Occipital lobe (tissue), 2 donors: ENCODE measurements around the gene RRBP1. TPM values are rescaled to one million over a fixed set of nuclear protein-coding genes. Genes with fewer than 3 reads are reported as not detected.

ENCODE experiments used
- DNase-seq: peaks from one replicate; lab custom pipeline; 2025; lab: John Stamatoyannopoulos, UW
- total RNA-seq: library from RNA; depleted of rRNA; stranded (reverse); fragments of >200 nt; gene quantifications from one replicate; pipeline ENCODE4 v1.2.3, GENCODE V29; 2014

The RRBP1 gene
- total RNA-seq, 1 donor from 2014 or later = 5.6 TPM

DNA sequence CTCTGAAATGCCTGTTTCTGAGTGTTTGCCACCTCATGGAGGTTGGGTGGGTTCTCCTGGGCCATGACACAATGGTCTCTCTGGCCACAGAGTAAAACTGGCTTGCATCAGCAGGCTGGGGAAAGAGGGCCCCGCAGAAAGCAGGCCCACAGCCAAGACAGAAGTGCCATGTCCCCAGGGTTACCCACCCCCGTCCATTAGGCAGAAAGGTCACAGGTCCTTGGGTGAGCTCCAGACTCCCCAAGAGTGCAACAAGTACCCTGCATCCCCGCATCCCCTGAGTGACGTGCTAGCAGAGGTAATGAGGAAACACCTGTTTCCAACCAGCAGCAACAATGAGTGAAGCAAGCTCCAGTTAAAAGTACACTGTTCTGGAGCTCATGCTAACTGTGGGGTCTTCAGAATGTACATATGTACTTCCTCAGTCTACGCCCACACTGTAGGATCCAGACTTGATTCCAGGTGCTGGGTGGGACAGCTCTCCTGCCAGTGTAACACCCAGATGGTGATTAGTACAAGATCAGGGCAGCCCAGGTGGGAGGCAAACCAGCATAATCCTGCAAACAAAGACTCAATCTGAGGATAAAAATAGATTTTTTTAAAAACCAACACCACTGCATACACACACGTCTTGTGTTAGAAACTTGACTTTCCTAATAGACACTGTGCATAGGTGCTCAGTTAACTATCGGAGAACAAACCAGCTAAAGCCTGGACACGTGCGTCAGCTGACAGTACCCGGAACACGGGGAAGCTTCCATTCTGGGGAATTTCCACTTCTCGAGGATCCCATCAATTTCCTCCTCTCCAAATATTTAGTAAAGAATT, 31.5 kb downstream of the RRBP1 start:
- DNase-seq = no peak

DNA sequence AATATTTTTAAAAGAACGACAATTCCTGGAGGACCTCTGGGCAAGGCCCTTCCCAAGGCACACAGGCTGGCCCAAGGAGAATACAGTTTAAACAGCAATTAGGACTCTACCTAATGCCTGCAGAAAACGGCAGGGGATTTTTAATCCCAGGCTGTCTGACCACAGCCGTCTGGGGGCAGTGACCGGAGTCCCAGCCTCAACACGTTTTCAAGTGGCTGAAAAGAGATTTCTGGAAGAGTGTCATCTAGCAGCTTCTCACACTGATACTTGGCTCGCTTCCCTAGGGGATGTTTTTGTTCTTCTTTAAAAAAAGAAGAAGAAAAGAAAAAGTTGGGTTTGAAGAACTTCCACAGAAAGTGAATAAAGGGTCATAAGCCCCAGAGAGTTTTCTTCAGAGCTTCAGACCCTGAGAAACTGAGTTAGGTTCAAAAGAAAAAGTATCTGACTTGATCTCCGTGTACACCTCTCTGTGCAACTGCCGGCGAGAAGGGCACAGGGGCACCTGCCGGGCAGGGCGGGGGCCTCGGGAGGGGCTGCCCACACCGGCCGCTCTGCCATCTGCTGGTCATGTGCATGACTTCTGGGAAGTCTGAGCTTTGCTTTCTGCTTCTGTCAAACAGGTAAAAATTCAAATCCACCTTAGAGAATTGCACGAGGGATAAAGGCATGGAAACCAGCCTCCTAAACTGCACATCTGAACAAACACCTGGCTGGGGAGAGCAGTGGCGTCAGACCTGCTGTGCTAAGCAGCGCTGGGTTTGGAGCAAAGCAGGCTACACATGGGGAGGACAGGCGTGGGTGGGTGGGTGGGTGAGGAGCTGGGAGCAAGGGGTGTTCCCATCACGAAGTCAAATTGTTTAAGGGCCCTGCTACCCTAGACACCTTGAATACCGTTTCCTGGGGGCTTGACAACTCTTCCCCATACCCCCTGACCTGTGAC, 33.0 kb downstream of the RRBP1 start:
- DNase-seq = no peak

DNA sequence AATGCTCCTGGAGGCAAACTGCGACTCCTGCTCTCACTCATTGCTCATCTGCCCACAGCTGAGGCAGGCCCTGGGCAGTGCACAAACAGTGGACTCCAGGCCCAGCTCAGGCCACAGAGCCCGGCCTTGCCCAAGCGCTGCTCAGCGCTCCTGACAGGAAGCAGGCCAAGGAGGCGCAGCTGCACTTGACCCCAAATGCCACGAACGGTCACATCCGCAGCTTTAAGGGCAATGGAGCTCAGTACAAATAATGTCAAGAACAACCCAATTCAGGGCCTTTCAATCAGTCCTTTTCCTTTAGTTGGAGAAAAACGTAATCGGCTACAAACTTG, 33.8 kb downstream of the RRBP1 start:
- DNase-seq = no peak

DNA sequence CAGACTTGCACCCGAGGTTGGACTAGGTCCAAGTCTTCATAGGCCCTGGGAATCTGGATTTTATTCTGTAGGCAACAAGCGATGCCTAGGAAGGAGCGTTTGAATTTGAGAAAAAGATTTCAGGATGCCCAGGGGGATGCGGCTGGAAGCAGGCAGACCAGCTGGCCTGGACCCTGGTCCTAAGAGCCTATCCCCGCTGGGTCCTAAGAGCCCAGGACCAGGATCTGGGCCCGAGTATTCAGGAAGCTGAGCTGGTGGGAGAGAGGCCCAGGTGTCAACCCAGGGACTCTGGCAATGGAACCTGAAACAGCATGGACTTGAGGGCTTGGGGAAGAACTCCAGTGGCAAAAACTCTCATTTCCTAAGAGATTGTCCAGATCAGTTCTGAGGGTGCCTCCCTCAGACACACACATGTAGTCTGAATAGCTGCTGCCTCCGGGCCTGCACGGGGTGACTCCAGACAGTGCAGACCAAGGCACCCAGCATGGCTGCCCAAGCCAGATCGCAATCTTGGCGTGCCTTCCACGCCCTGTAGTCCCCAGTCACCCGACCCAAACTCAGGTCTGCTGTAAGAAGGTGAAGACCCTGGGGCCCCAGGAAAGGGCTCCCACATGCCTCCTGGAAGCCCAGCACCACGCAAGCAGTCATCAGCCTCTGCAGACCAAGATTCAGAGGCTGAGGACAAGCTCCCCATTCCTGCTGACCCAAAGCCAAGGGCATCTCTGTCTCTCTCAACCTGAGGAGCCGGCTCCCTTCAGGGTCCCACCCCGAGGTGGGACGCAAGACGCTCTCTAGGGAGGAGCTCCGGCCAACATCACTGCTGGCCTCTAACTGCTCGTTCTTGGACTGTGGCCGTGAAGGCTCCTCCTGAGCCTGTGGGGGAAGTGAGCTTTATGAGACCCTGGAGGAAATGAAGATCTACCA, 34.4 kb downstream of the RRBP1 start:
- DNase-seq = no peak

DNA sequence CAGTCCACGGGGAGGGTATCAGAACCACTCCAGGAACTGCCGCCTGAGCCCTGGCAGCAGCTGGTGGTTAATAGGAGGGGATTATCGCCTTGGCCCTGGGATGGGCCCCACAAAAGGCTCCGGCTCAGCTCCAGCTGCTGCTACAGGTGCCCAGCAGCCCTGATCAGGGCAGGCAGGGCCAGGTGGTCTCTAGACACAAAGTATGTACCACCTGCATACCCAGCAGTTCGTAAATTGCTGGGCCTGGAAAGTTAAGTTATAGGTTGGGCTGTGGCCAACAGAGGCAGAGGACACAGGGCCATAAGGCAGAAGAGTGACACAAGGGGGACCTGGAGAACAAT, 35.1 kb downstream of the RRBP1 start:
- no peak for DNase-seq

DNA sequence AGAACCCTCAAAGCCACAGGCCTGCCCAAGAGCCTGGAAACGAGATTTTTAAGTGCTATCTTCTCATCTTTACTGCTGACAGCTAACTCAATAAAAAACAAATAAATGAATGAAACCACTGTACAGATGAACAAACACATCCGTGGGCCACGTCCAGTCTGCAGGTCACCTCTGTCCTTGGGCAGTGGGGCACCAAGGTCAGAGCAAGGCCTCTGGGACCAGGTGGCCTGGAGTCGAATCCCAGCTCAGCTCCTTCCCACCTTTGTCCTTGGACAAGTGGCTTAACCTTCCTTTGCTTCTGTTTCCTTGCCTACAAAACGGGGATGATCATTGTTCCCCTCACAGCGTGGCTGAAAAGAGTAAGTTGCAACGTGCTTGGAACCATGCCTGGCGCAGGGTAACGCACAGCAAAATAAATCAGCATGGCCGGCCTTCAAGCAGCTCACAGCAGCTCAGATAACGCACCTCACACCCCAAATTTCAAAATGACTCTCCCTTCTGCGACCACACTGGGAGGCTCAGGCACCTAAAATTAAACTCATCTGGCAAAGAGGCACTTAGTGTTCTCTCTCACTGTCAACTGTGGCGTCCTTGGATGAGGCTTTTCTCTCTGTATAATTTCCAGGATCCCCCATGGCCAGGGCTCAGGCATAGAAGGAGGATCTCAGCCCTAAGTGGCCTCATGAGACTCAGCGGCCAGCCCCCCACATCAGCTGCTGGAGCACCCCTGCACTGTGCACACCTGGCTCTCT, 35.7 kb downstream of the RRBP1 start:
- DNase-seq = no peak

DNA sequence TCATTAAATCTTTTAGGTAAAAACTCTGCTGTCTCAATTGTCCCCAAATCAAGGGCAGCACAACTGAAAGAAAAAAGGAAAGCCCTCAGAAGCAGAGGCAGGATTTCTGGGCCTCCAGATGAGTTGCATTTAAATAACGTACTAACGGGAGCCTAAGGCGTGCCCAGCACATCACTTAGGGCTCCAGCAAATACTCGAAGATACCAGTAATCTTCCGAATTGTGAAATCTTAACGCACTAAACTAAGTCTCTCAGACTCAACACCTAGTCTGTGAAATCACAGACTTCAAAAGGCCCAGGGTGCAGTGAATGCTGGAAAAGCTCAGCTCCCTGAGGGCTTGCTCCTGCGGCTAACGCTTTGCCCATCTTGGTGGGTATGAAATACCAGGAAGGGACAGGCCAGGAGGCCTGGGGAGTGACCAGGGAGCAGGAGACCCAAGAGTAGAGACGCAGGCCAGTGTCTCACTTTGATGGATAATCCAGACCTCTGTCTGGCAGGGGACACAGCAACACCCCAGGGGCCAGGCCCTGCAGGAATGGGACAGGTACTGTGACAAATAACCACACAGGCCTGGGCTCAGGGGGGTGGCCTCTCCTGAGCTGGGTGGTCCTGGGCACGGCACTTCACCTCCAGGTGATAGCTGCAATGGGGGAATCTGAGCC, 36.4 kb downstream of the RRBP1 start:
- no peak for DNase-seq

DNA sequence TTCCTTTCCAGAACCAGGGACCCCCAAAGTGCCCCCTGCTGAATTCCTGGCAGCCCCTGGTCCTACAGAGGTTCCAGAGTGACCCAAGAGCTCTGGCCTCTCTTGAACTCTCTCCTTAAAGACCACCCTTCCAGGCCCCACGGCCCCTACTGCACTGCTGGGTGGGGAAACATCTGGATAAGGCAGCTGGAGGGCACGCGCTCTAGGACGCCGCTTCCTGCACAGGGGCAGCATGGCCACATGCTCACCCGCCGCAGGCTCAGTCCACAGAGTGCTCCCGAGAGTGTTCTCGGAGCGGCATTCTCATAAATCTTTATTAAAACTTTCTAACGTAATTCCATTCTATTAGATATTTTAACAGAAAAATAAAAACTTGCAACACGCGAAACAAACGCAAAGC, 37.0 kb downstream of the RRBP1 start:
- DNase-seq = no peak

DNA sequence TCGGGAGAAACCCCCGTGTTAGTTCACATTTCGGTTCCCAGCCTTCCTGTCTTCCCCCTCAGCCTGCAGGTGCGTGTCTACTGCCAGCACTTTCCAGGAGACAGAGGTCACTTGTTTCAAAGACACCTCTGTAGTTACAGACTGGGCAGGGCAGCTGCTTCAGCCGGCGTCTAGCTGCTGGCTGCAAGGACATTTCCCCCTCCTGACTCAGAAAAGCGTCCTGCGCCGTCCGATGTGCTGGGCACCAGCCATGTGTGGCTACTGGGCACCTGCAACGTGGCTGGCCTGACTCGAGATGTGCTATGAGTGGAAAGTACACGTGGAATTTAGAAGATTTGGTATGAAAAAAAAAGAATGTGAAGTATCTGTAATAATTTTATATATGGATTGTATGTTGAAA, 37.6 kb downstream of the RRBP1 start:
- DNase-seq = no peak

DNA sequence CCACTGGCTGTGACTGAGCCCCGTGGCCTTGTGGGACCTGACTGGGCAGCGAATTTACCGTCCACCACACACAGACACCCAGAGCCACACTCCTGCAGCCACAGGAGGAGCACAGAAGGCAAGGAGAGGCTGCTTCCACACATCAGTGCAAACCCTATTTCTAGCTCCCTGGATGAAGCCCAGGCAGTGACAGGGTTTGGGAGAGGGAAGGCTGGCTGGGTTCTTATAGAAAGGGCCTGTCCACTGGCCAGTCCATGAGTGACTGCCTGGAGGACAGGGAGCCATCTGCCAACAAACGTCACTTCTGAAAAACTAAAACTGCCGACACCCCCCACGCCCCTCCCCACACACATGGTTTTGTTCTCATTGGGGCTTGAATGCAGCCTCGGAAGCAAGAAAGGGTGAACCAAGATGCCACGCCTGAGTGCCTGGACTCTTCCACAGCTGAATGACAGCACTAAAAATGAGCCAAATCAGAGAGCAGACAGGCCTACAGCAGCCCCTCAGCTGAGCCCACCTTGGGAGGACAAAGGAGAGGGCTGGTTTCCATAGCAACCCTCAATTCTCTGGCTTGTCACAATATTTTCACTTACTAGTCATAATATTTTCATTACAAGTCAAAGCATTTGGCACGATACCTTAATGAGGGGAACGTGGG, 38.4 kb downstream of the RRBP1 start:
- DNase-seq = no peak

DNA sequence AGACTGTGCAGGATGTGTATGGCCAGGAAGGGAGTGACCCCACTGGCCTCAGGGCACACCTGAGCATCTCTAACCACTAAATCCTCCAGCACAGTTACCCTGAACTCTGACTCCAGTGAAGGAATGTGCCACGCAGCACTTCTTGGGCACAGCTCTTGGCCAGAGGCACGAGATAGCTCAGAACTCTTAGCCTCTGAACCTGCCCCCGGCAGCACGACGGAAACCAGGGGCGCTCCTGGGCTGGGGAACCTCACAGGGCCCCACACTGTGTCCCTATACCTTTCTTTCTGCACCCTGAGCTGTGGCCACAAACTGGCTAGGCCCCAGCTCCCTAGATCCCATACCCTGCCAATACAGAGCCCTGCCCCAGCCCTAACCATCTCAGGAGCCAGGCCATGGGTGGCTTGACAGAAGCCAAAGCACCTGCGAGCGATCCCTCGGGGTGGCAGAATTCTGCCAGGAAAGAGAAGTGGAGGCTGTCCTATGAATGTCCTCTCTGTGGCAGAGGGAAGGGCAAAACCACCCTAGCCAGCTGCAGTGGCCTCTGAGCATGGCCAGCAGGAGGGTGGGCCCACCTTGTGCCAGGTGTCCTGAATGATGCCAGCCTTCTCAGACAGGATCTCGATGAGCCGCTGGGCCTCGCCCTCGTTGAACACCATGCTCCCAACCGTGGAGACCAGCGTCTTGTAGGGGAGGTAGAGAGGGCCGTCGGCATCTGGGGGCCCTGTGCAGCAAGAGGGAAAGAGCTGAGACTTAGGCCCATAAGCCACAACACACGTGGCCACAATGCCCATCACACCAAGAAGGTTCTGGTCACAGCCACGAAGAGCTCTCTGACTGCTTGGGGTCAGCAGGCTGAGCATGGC, 39.4 kb downstream of the RRBP1 start:
- DNase-seq = no peak

DNA sequence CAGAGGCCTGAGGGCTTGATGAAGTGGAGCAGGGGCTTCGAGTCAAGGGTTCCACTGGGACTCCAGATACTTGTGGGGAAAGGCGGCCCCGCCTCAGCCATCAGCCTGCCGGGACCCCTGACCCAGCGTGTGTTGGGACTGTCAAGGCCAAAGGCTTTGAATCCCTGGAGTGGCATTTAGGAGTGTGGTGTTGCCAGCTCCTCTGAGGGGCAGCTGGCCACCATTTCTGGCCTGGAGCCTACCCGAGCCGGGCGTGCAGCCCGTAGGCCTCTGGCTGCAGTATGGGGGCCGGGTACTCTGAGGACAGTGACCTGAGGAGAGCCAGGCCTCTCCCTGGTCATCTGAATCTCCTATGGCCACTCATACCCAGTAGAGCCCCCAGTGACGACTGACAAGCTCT, 40.0 kb downstream of the RRBP1 start:
- DNase-seq = no peak

DNA sequence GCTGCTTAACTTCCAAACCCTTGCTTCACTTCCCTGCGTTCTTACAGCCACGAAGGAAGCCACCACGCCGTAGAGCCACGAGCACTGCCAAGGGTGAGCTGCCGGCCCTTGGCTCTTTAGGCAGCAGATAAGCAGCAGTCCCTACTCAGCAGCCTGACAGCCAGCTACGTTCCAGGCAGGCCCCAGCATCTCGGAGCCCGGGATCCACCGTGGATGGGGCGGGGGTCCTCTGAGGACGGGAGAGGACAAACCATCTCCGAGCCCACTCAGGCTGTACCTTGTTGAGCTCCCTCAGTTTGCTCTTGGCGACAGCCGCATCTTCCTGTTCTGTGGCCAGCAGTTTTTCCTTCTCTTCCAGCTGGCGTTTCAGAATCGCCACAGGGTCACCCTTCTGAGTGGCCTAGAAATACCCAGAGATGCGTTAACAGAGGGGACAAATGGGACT, 40.5 kb downstream of the RRBP1 start:
- DNase-seq = no peak

DNA sequence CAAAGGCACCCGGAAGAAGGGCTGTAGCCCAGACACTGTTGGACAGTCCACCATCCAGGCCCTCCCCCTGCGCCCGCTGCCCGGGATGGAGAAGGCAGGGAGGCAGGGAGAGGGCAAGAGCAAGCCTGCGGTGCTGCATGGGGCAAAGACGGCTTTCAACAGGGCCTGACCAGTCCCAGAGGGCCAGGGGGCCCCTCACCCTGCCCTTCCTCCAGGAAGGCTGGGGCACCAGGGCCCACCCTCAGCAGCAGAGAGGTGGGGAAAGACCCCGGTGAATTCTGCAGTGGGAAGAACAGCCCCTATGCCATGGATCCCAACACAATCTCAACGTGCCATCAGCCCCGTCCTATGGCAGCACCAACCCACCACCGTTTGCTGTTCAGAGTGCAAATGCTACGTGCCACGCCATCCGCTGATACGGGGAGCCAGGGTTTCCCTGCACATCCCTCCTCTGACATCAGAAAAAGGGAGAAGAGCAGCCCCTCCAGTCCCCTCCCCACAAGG, 41.1 kb downstream of the RRBP1 start:
- no peak for DNase-seq

DNA sequence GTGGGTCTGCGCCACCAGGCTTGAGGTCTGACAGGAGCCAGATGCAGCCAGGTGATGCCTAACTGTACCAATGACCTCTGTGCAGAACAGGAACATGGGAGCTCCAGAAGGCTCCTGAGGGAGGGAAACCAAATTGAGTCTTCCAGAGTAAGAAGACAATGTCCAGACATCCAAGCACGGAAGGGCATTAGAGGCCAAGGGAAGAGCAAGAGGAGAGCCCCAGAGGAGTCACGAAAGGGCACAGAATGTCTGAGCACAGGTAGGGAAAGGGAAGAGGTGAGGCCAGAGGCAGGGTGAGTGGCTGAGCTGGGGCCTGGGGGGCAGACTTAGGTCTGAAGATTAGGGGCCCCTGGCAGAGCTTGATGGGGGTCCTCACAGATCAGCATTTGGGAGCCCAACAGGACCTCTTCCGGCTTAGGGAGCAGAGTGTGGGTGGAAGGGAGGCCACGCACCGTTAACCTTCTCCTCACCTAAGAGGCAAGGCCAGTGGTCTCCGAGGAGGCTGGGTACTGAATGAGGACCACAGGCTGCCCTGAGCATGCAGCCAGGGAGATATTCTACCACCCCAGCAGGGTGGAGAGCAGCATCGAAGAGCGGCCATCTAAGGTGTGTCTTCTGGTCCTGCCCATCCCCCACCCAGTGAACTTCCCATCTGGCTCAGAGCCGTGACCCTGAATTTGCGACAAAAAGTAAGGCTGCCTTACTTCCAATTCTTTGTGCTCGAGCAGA, 41.7 kb downstream of the RRBP1 start:
- no peak for DNase-seq

DNA sequence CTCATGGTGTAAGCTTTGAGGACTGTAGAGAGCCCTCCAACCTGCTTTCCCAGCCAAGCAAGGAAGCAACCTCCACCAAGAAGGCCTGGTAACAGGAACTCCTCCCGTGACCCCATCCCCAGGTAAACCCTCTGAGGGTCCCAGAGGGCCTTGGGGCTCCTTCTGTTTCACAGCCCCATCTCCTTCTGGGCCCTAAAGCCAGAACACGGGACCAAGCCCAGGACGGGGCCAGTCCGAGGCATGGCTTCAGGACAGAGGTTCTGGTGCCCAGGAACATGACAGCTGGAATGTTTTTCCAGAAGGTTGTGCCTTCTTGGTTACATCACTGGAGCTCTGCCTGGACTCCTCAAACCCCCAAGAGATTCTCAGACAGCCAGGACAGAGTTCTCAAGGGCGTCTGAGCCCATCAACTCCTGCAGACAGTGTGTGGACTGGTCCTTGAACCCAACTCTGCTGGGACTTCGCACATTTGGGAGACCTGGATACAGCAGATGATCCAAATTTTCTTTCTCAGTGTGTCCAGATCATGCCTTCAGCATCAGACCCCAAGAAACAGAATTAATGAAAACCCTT, 43.1 kb downstream of the RRBP1 start:
- DNase-seq = no peak

DNA sequence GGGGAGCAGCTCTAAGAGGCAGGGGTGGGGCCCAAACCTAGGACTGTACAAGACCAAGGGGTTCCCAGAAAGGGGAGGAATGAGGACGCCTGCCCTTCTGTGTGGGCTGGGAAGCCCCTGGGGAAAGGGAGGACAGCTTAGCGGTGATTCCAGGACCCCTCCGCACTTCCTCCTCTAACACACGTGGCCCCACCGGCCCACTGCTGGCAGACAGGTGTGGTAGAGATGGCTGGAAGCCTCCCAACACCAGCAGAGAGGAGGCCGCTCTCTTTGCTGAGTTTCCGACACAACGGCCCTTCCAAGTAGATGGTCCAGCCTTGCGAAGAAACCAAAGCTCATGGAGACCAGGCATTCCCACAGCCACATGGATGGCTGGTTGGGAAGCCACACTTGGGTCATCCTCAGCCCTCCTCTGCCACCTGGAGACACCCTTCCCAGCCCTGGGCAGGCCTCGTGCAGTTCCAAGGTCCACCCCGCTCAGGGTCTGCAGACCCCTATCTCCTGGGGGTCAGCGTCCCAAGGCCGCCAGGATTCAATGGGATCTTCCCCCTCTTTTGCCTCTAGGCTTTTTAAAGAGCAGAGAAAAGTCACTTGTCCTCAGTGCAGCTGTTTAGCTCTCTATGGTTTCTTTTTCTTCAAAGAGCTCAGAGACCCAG, 43.9 kb downstream of the RRBP1 start:
- no peak for DNase-seq
